H9 (cell line): ENCODE data around the gene BMPER. TPM values are rescaled to one million over a fixed set of nuclear protein-coding genes. Genes with fewer than 3 reads are reported as not detected.

Source experiments
- DNase-seq: peaks from one replicate; pipeline ENCODE4 v3.0.0-alpha.2; 2017
- H2AFZ ChIP-seq: one replicate; pipeline ENCODE4 v1.6.1; 2013; ENCODE audit warnings: mild to moderate bottlenecking, low read length, control low read depth, moderate library complexity
- H2AK5ac ChIP-seq: 2 replicates; pipeline ENCODE4 v1.6.1; 2013; ENCODE audit warnings: low read length, control low read depth, mixed read lengths; ENCODE audit not compliant: insufficient read length
- H2BK120ac ChIP-seq: one replicate; pipeline ENCODE4 v1.6.1; 2013; ENCODE audit warnings: low read depth, mild to moderate bottlenecking, low read length, control low read depth, inconsistent platforms; ENCODE audit not compliant: poor library complexity, severe bottlenecking
- H2BK12ac ChIP-seq: 2 replicates; pipeline ENCODE4 v1.6.1; 2013; ENCODE audit warnings: low read length, control low read depth, mixed read lengths, low read depth; ENCODE audit not compliant: insufficient read length
- H2BK15ac ChIP-seq: 2 replicates; pipeline ENCODE4 v1.6.1; 2013; ENCODE audit warnings: low read depth, low read length, control low read depth
- H2BK20ac ChIP-seq: one replicate; pipeline ENCODE4 v1.6.1; 2013; ENCODE audit warnings: low read depth, mild to moderate bottlenecking, low read length, control low read depth, inconsistent platforms; ENCODE audit not compliant: poor library complexity, severe bottlenecking
- H2BK5ac ChIP-seq: 2 replicates; pipeline ENCODE4 v1.6.1; 2013; ENCODE audit warnings: low read length, control low read depth, mixed read lengths; ENCODE audit not compliant: insufficient read length
- H3K14ac ChIP-seq: 2 replicates; pipeline ENCODE4 v1.6.1; 2013; ENCODE audit warnings: low read length, control low read depth; ENCODE audit not compliant: insufficient read depth
- H3K18ac ChIP-seq: 2 replicates; pipeline ENCODE4 v1.6.1; 2013; ENCODE audit warnings: low read depth, mild to moderate bottlenecking, mixed read lengths, low read length, control low read depth; ENCODE audit not compliant: insufficient read length
- H3K23ac ChIP-seq: 2 replicates; pipeline ENCODE4 v1.6.1; 2013; ENCODE audit warnings: low read length, control low read depth, mixed read lengths, low read depth; ENCODE audit not compliant: insufficient read length
- H3K23me2 ChIP-seq: 2 replicates; pipeline ENCODE4 v1.6.1; 2013; ENCODE audit warnings: low read depth, mild to moderate bottlenecking, mixed read lengths, low read length, control low read depth; ENCODE audit not compliant: insufficient read length, poor library complexity, severe bottlenecking
- H3K27ac ChIP-seq: 2 replicates; pipeline ENCODE4 v1.5.1; 2013; ENCODE audit warnings: low read length, control low read depth, mixed read lengths, low read depth; ENCODE audit not compliant: insufficient read length
- H3K27me3 ChIP-seq: 2 replicates; pipeline ENCODE4 v1.6.1; 2013; ENCODE audit warnings: low read length, control low read depth, inconsistent platforms; ENCODE audit not compliant: insufficient read depth
- H3K4ac ChIP-seq: 2 replicates; pipeline ENCODE4 v1.6.1; 2013; ENCODE audit warnings: low read depth, mild to moderate bottlenecking, control low read depth, inconsistent platforms, low read length, moderate library complexity
- H3K4me1 ChIP-seq: 2 replicates; pipeline ENCODE4 v1.6.1; 2013; ENCODE audit warnings: low read length, control low read depth, inconsistent platforms; ENCODE audit not compliant: insufficient read depth
- H3K4me2 ChIP-seq: 2 replicates; pipeline ENCODE4 v1.6.1; 2013; ENCODE audit warnings: low read length, control low read depth, mixed read lengths; ENCODE audit not compliant: insufficient read length, insufficient read depth
- H3K56ac ChIP-seq: 2 replicates; pipeline ENCODE4 v1.6.1; 2013; ENCODE audit warnings: low read depth, mild to moderate bottlenecking, mixed read lengths, low read length, control low read depth; ENCODE audit not compliant: insufficient read length
- H3K79me1 ChIP-seq: 2 replicates; pipeline ENCODE4 v1.6.1; 2013; ENCODE audit warnings: low read depth, mild to moderate bottlenecking, moderate library complexity, low read length, control low read depth, inconsistent platforms; ENCODE audit not compliant: insufficient read depth, poor library complexity, severe bottlenecking
- H3K79me2 ChIP-seq: 2 replicates; pipeline ENCODE4 v1.6.1; 2013; ENCODE audit warnings: low read length, control low read depth, inconsistent platforms; ENCODE audit not compliant: insufficient read depth
- H3K9ac ChIP-seq: 2 replicates; pipeline ENCODE4 v1.6.1; 2013; ENCODE audit warnings: low read length, control low read depth, mixed read lengths; ENCODE audit not compliant: insufficient read length; ENCODE audit errors: extremely low read depth
- H3K9me3 ChIP-seq: one replicate; pipeline ENCODE4 v1.6.1; 2013; ENCODE audit warnings: low read depth, low read length, inconsistent platforms; ENCODE audit not compliant: control insufficient read depth
- H3T11ph ChIP-seq: one replicate; pipeline ENCODE4 v1.6.1; 2013; ENCODE audit warnings: mild to moderate bottlenecking, low read length, control low read depth, inconsistent platforms
- H4K20me1 ChIP-seq: one replicate; pipeline ENCODE4 v1.6.1; 2013; ENCODE audit not compliant: control insufficient read depth, insufficient read length, insufficient read depth
- H4K5ac ChIP-seq: 2 replicates; pipeline ENCODE4 v1.6.1; 2013; ENCODE audit warnings: low read depth, mild to moderate bottlenecking, mixed read lengths, low read length, control low read depth; ENCODE audit not compliant: insufficient read length
- H4K8ac ChIP-seq: replicated peaks from 2 replicates; pipeline ENCODE4 v1.6.1; 2013; ENCODE audit warnings: low read length, control low read depth, mixed read lengths, low read depth; ENCODE audit not compliant: insufficient read length
- H4K91ac ChIP-seq: 2 replicates; pipeline ENCODE4 v1.6.1; 2013; ENCODE audit warnings: low read depth, mild to moderate bottlenecking, moderate library complexity, mixed read lengths, low read length, control low read depth; ENCODE audit not compliant: insufficient read length
- H3K27ac Mint-ChIP-seq, 3 experiments: 2 replicates in 2 of 3; 3 replicates in 1 of 3; pipeline ENCODE4 v1.8.0; 2020 to 2021; ENCODE audit warnings: mixed read lengths in 3 of 3, mild to moderate bottlenecking in 1 of 3, moderate library complexity in 1 of 3
- H3K27me3 Mint-ChIP-seq: 2 replicates; pipeline ENCODE4 v1.8.0; 2021; ENCODE audit warnings: low read depth, mild to moderate bottlenecking, moderate library complexity, mixed read lengths
- H3K36me3 Mint-ChIP-seq, 3 experiments: 2 replicates in 2 of 3; 3 replicates in 1 of 3; pipeline ENCODE4 v1.8.0; 2020 to 2021; ENCODE audit warnings: low read depth in 3 of 3, mixed read lengths in 3 of 3; ENCODE audit not compliant: insufficient read depth in 1 of 3
- H3K4me1 Mint-ChIP-seq, 2 experiments: 2 replicates each; pipeline ENCODE4 v1.8.0; 2020; ENCODE audit warnings: mixed read lengths in 2 of 2
- H3K4me3 Mint-ChIP-seq, 2 experiments: 2 replicates in 1 of 2; 3 replicates in 1 of 2; pipeline ENCODE4 v1.8.0; 2020 to 2021; ENCODE audit warnings: mild to moderate bottlenecking in 2 of 2, mixed read lengths in 2 of 2, moderate library complexity in 1 of 2
- H3K9me3 Mint-ChIP-seq, 2 experiments: 2 replicates in 1 of 2; 3 replicates in 1 of 2; pipeline ENCODE4 v1.8.0; 2020; ENCODE audit warnings: mild to moderate bottlenecking in 2 of 2, mixed read lengths in 2 of 2, moderate library complexity in 1 of 2
- CTCF ChIP-seq: fragments of 200-600 bp; sonication (generic); conservative IDR thresholded peaks from 3 replicates; pipeline ENCODE4 v1.8.0; 2021; ENCODE audit warnings: antibody characterized with exemption, mild to moderate bottlenecking
- WGBS: extraction: QIAGEN DNeasy Blood & Tissue Kit; methylation state at CpG from one replicate; pipeline ENCODE4 v1.1.7; 2013; ENCODE audit warnings: missing lambda C conversion rate, low lambda C conversion rate, mixed read lengths; ENCODE audit not compliant: insufficient read length; ENCODE audit errors: extremely low coverage; 5-methylcytosine and 5-hydroxymethylcytosine counted together
- total RNA-seq: library from RNA; stranded (reverse); gene quantifications from 2 replicates; pipeline ENCODE4 v1.2.1, GENCODE V29; 2021

The BMPER gene
- total RNA-seq, 1 experiment from 2014 or later: 0.20 TPM

- Histone ChIP-seq H3K79me1 (no peaks in the 10 kb centered on the region), H3T11ph (no peak overlapping the region), H2AFZ (no peak overlapping the region), H3K9ac (no peak overlapping the region), H3K18ac (no peak overlapping the region), H4K8ac (no peak overlapping the region), H3K9me3 (no peaks in the 10 kb centered on the region), H3K14ac (no peak overlapping the region), H3K4ac (no peak overlapping the region), H3K27ac (no peak overlapping the region), H3K4me1 (no peaks in the 10 kb centered on the region), H4K20me1 (no peaks in the 10 kb centered on the region), H2AK5ac (no peak overlapping the region), H3K79me2 (no peaks in the 10 kb centered on the region), H4K5ac (no peak overlapping the region), H3K56ac (no peak overlapping the region), H3K27me3 (no peaks in the 10 kb centered on the region), H2BK12ac (no peak overlapping the region), H3K4me2 (no peak overlapping the region), H2BK15ac (no peak overlapping the region), H4K91ac (no peak overlapping the region), H3K23ac (no peak overlapping the region), H2BK5ac (no peak overlapping the region), H3K23me2 (no peaks in the 10 kb centered on the region), H2BK20ac (no peak overlapping the region), H2BK120ac (no peak overlapping the region)
- WGBS: no CpG with 5 or more reads among the region's 6 CpGs
- peaks cover 6 to 9% of the 10 kb centered on the region in 2 experiments; a peak in 3 of 4 replicates for H3K4me1 Mint-ChIP-seq
- H3K27ac Mint-ChIP-seq: no peak overlapping the region
- H3K4me3 Mint-ChIP-seq: no peak overlapping the region
- DNase-seq: no peak
- H3K9me3 Mint-ChIP-seq: no peaks in the 10 kb centered on the region
- H3K36me3 Mint-ChIP-seq: no peaks in the 10 kb centered on the region
- TF ChIP-seq CTCF: no peak
- peaks cover 7% of the 10 kb centered on the region for H3K27me3 Mint-ChIP-seq
Measured at GRCh38 chr7:33941418-33941817, 36.1 kb downstream of the BMPER start.
